ELR (cell line): ENCODE data around the gene ALPP.
A peak's percentile ranks its signal among the peaks of the same experiment; 100 is the strongest.
"Not testable (repeated sequence)": the region's sequence is repeated elsewhere in the genome, so short reads cannot be mapped to it uniquely, and the experiment has no call there.

Source experiments
- DNase-seq: peaks from one replicate; pipeline ENCODE4 v3.0.0-alpha.2; 2015; ENCODE audit warnings: low read depth

Gene ALPP

GRCh38 chr2:232378735-232379151 is at the start of gene ALPP:
ALPP (plus strand) TSS chr2:232378751; CDS start chr2:232378803, 52 bp downstream.
- not testable (repeated sequence) for DNase-seq

- DNase-seq = no peak
These were observed 48.9 kb upstream of the ALPP start for GRCh38 chr2:232329716-232330067.

GRCh38 chr2:232330068-232330999 is 48.2 kb upstream of the ALPP start:
- no peak for DNase-seq

GRCh38 chr2:232331061-232331460 is 47.5 kb upstream of the ALPP start:
- DNase-seq = not testable (repeated sequence)

GRCh38 chr2:232331641-232332040 is 46.9 kb upstream of the ALPP start:
- not testable (repeated sequence) for DNase-seq

GRCh38 chr2:232332244-232332939 is 46.2 kb upstream of the ALPP start:
- DNase-seq = not testable (repeated sequence)

GRCh38 chr2:232332940-232333259 is 45.7 kb upstream of the ALPP start:
- no peak for DNase-seq

- DNase-seq = peak; percentile 33
These were observed 45.0 kb upstream of the ALPP start for GRCh38 chr2:232333361-232334135.

- not testable (repeated sequence) for DNase-seq
These were observed 44.2 kb upstream of the ALPP start for GRCh38 chr2:232334136-232334884.

GRCh38 chr2:232334885-232335205 is 43.7 kb upstream of the ALPP start:
- DNase-seq = not testable (repeated sequence)

- not testable (repeated sequence) for DNase-seq
These were observed 43.2 kb upstream of the ALPP start for GRCh38 chr2:232335206-232335858.

- no peak for DNase-seq
These were observed 42.7 kb upstream of the ALPP start for GRCh38 chr2:232335859-232336215.

GRCh38 chr2:232336241-232336736 is 42.3 kb upstream of the ALPP start:
- DNase-seq = no peak

GRCh38 chr2:232336981-232337720 is 41.4 kb upstream of the ALPP start:
- no peak for DNase-seq

GRCh38 chr2:232338094-232338758 is 40.3 kb upstream of the ALPP start:
- not testable (repeated sequence) for DNase-seq

GRCh38 chr2:232338759-232339106 is 39.8 kb upstream of the ALPP start:
- no peak for DNase-seq

GRCh38 chr2:232339121-232340081 is 39.1 kb upstream of the ALPP start:
- no peak for DNase-seq

GRCh38 chr2:232340171-232340935 is 38.2 kb upstream of the ALPP start:
- DNase-seq = no peak
